Right lobe of liver (tissue), 6 donors: Measurements from ENCODE around the gene SP140. TPM values are rescaled to one million over a fixed set of nuclear protein-coding genes. Genes with fewer than 3 reads are reported as not detected.

Source experiments
- ATAC-seq, 4 donors: fragments of 200-7000 bp; cut with Tn5 transposase; one replicate each; pipeline ENCODE4 v1.9.1; 2020; ENCODE audit warnings: mild to moderate bottlenecking in 4 of 4, moderate library complexity in 4 of 4
- DNase-seq, 3 donors: peaks; one replicate each; pipeline ENCODE4 v3.0.0-alpha.2; 2020
- H3K27ac ChIP-seq, 3 donors: fragments of 200-600 bp; one replicate each; pipeline ENCODE4 v1.8.0; 2022
- H3K27me3 ChIP-seq, 2 donors: fragments of 200-600 bp; one replicate each; pipeline ENCODE4 v1.8.0; 2022
- H3K36me3 ChIP-seq, 4 donors: fragments of 200-600 bp; sonication (generic) in 1 of 4; one replicate each; pipeline versions ENCODE4 v1.5.1 to v1.8.0; 2017 to 2022; ENCODE audit warnings: control low read depth in 1 of 4
- H3K4me1 ChIP-seq, 4 donors: fragments of 200-600 bp; sonication (generic) in 1 of 4; one replicate each; pipeline versions ENCODE4 v1.5.1 to v1.8.0; 2017 to 2022; ENCODE audit warnings: control low read depth in 1 of 4
- H3K4me3 ChIP-seq, 3 donors: fragments of 200-600 bp; one replicate each; pipeline ENCODE4 v1.8.0; 2022
- H3K9me3 ChIP-seq, 4 donors: fragments of 200-600 bp; sonication (generic) in 1 of 4; one replicate each; pipeline versions ENCODE4 v1.5.1 to v1.8.0; 2017 to 2022; ENCODE audit warnings: control low read depth in 1 of 4
- CTCF ChIP-seq, 4 donors: fragments of 200-600 bp in 3 of 4; fragments of 450-650 bp in 1 of 4; IDR thresholded peaks; one replicate each; pipeline versions ENCODE4 v1.5.1 to v1.8.0; 2016 to 2022; ENCODE audit warnings: antibody characterized with exemption in 4 of 4, mild to moderate bottlenecking in 2 of 4
- POLR2A ChIP-seq: fragments of 450-650 bp; IDR thresholded peaks from one replicate; pipeline ENCODE4 v1.6.1; 2017; ENCODE audit warnings: antibody characterized with exemption, mild to moderate bottlenecking
- WGBS: methylation state at CpG from one replicate; pipeline ENCODE4 v1.1.6; 2018; ENCODE audit warnings: low coverage, low lambda C conversion rate; ENCODE audit not compliant: insufficient coverage; ENCODE audit errors: missing lambda C conversion rate; 5-methylcytosine and 5-hydroxymethylcytosine counted together
- intact Hi-C, 2 donors: fragments of 100-400 bp; cut with DNase I; formaldehyde crosslinking; loops; one replicate each; pipeline versions ENCODE4 v1.11.2 to v1.14.1; 2022
- total RNA-seq, 6 experiments: library from RNA; depleted of rRNA in 2 of 6; stranded (reverse); fragments of >200 nt in 2 of 6; fragmentation: NEBNext Ultra II Directional in 3 of 6; extraction: Animal tissue kit (Norgen Biotek cat#: 25700) in 3 of 6; gene quantifications; one replicate each; pipeline versions ENCODE4 v1.1.0 to v1.2.4, GENCODE V29; 2016 to 2023
- donor health status: DM: no; HTN: yes; CAD: no.
- donor health status: DM: no; HTN: no; CAD: no.
- donor health status: DM: no; HTN: no; CAD: no.
- donor health status: DM: no; HTN: yes; CAD: no.
- donor health status: DM: no; HTN: yes; CAD: no.

The SP140 gene
- total RNA-seq, 6 experiments from 2014 or later = 0.43 to 1.2 (median 0.82) TPM; not detected in 1

GRCh38 chr2:230327418-230328154 lies 102.0 kb downstream of the SP140 start:
- intact Hi-C loops = no loop called here

GRCh38 chr2:230328155-230328458 lies 102.6 kb downstream of the SP140 start:
- intact Hi-C loops = no loop called here
- no peaks in the 10 kb centered on the region for H3K27me3 ChIP-seq
- ATAC-seq (no peak), DNase-seq (no peak)
- 84% methylated on average over 5 of the region's 8 CpGs for WGBS
- peak overlapping the region in 1 of 3 donors; percentile 84 for H3K27ac ChIP-seq
- H3K4me3 ChIP-seq = peak overlapping the region; percentile 49 to 58 (median 56)
- no peaks in the 10 kb centered on the region for H3K36me3 ChIP-seq
- TF ChIP-seq POLR2A (no peak), CTCF (IDR thresholded peaks at IDR 0.05) (no peak)
- peaks cover 0 to 10% (median 4%) of the 10 kb centered on the region in 4 donors for H3K4me1 ChIP-seq
- H3K9me3 ChIP-seq = no peaks in the 10 kb centered on the region

More at GRCh38 chr2:230327418-230328154, 102.0 kb downstream of the SP140 start:
- H3K9me3 ChIP-seq = no peaks in the 10 kb centered on the region
- WGBS = 35% methylated on average over 5 of the region's 5 CpGs
- DNase-seq (no peak), ATAC-seq (peak; percentile 41 to 67 (median 52))
- no peaks in the 10 kb centered on the region for H3K27me3 ChIP-seq
- peak overlapping the region; percentile 63 to 84 (median 71) for H3K27ac ChIP-seq
- peak overlapping the region; percentile 49 to 58 (median 56) for H3K4me3 ChIP-seq
- no peaks in the 10 kb centered on the region for H3K36me3 ChIP-seq
- TF ChIP-seq POLR2A (no peak), CTCF (IDR thresholded peaks at IDR 0.05) (no peak)
- peaks cover 0 to 10% (median 4%) of the 10 kb centered on the region in 4 donors for H3K4me1 ChIP-seq

- H3K4me3 ChIP-seq = no peak overlapping the region
- no peaks in the 10 kb centered on the region for H3K36me3 ChIP-seq
- ATAC-seq = no peak
- TF ChIP-seq CTCF (IDR thresholded peaks at IDR 0.05) (no peak), POLR2A (no peak)
- intact Hi-C loops = no loop called here
- H3K4me1 ChIP-seq = peaks cover 0 to 10% (median 4%) of the 10 kb centered on the region in 4 donors
- no peaks in the 10 kb centered on the region for H3K9me3 ChIP-seq
- H3K27ac ChIP-seq = no peak overlapping the region
- H3K27me3 ChIP-seq = no peaks in the 10 kb centered on the region
- 76% methylated on average over 7 of the region's 7 CpGs for WGBS
- DNase-seq = no peak
Measured at GRCh38 chr2:230329946-230330605, 104.5 kb downstream of the SP140 start.

- no peak overlapping the region for H3K27ac ChIP-seq
- TF ChIP-seq POLR2A (no peak), CTCF (IDR thresholded peaks at IDR 0.05) (no peak)
- H3K27me3 ChIP-seq = no peaks in the 10 kb centered on the region
- no peaks in the 10 kb centered on the region for H3K36me3 ChIP-seq
- no peaks in the 10 kb centered on the region for H3K9me3 ChIP-seq
- peaks cover 0 to 10% (median 4%) of the 10 kb centered on the region in 4 donors for H3K4me1 ChIP-seq
- no peak for DNase-seq
- no peak for ATAC-seq
- 89% methylated on average over 7 of the region's 7 CpGs for WGBS
- intact Hi-C loops = no loop called here
- no peak overlapping the region for H3K4me3 ChIP-seq
Measured at GRCh38 chr2:230330725-230331124, 105.2 kb downstream of the SP140 start.
